H9 (cell line): Measurements from ENCODE around the gene ARHGAP31. TPM values are rescaled to one million over a fixed set of nuclear protein-coding genes. Genes with fewer than 3 reads are reported as not detected.
"Not testable (repeated sequence)": the region's sequence is repeated elsewhere in the genome, so short reads cannot be mapped to it uniquely, and the experiment has no call there.

Source experiments
- DNase-seq: peaks from one replicate; pipeline ENCODE4 v3.0.0-alpha.2; 2017
- H2AFZ ChIP-seq: one replicate; pipeline ENCODE4 v1.6.1; 2013; ENCODE audit warnings: mild to moderate bottlenecking, low read length, control low read depth, moderate library complexity
- H2AK5ac ChIP-seq: 2 replicates; pipeline ENCODE4 v1.6.1; 2013; ENCODE audit warnings: low read length, control low read depth, mixed read lengths; ENCODE audit not compliant: insufficient read length
- H2BK120ac ChIP-seq: one replicate; pipeline ENCODE4 v1.6.1; 2013; ENCODE audit warnings: low read depth, mild to moderate bottlenecking, low read length, control low read depth, inconsistent platforms; ENCODE audit not compliant: poor library complexity, severe bottlenecking
- H2BK12ac ChIP-seq: 2 replicates; pipeline ENCODE4 v1.6.1; 2013; ENCODE audit warnings: low read length, control low read depth, mixed read lengths, low read depth; ENCODE audit not compliant: insufficient read length
- H2BK15ac ChIP-seq: 2 replicates; pipeline ENCODE4 v1.6.1; 2013; ENCODE audit warnings: low read depth, low read length, control low read depth
- H2BK20ac ChIP-seq: one replicate; pipeline ENCODE4 v1.6.1; 2013; ENCODE audit warnings: low read depth, mild to moderate bottlenecking, low read length, control low read depth, inconsistent platforms; ENCODE audit not compliant: poor library complexity, severe bottlenecking
- H2BK5ac ChIP-seq: 2 replicates; pipeline ENCODE4 v1.6.1; 2013; ENCODE audit warnings: low read length, control low read depth, mixed read lengths; ENCODE audit not compliant: insufficient read length
- H3K14ac ChIP-seq: 2 replicates; pipeline ENCODE4 v1.6.1; 2013; ENCODE audit warnings: low read length, control low read depth; ENCODE audit not compliant: insufficient read depth
- H3K18ac ChIP-seq: 2 replicates; pipeline ENCODE4 v1.6.1; 2013; ENCODE audit warnings: low read depth, mild to moderate bottlenecking, mixed read lengths, low read length, control low read depth; ENCODE audit not compliant: insufficient read length
- H3K23ac ChIP-seq: 2 replicates; pipeline ENCODE4 v1.6.1; 2013; ENCODE audit warnings: low read length, control low read depth, mixed read lengths, low read depth; ENCODE audit not compliant: insufficient read length
- H3K23me2 ChIP-seq: 2 replicates; pipeline ENCODE4 v1.6.1; 2013; ENCODE audit warnings: low read depth, mild to moderate bottlenecking, mixed read lengths, low read length, control low read depth; ENCODE audit not compliant: insufficient read length, poor library complexity, severe bottlenecking
- H3K27ac ChIP-seq: 2 replicates; pipeline ENCODE4 v1.5.1; 2013; ENCODE audit warnings: low read length, control low read depth, mixed read lengths, low read depth; ENCODE audit not compliant: insufficient read length
- H3K27me3 ChIP-seq: 2 replicates; pipeline ENCODE4 v1.6.1; 2013; ENCODE audit warnings: low read length, control low read depth, inconsistent platforms; ENCODE audit not compliant: insufficient read depth
- H3K4ac ChIP-seq: 2 replicates; pipeline ENCODE4 v1.6.1; 2013; ENCODE audit warnings: low read depth, mild to moderate bottlenecking, control low read depth, inconsistent platforms, low read length, moderate library complexity
- H3K4me1 ChIP-seq: 2 replicates; pipeline ENCODE4 v1.6.1; 2013; ENCODE audit warnings: low read length, control low read depth, inconsistent platforms; ENCODE audit not compliant: insufficient read depth
- H3K4me2 ChIP-seq: 2 replicates; pipeline ENCODE4 v1.6.1; 2013; ENCODE audit warnings: low read length, control low read depth, mixed read lengths; ENCODE audit not compliant: insufficient read length, insufficient read depth
- H3K56ac ChIP-seq: 2 replicates; pipeline ENCODE4 v1.6.1; 2013; ENCODE audit warnings: low read depth, mild to moderate bottlenecking, mixed read lengths, low read length, control low read depth; ENCODE audit not compliant: insufficient read length
- H3K79me1 ChIP-seq: 2 replicates; pipeline ENCODE4 v1.6.1; 2013; ENCODE audit warnings: low read depth, mild to moderate bottlenecking, moderate library complexity, low read length, control low read depth, inconsistent platforms; ENCODE audit not compliant: insufficient read depth, poor library complexity, severe bottlenecking
- H3K79me2 ChIP-seq: 2 replicates; pipeline ENCODE4 v1.6.1; 2013; ENCODE audit warnings: low read length, control low read depth, inconsistent platforms; ENCODE audit not compliant: insufficient read depth
- H3K9ac ChIP-seq: 2 replicates; pipeline ENCODE4 v1.6.1; 2013; ENCODE audit warnings: low read length, control low read depth, mixed read lengths; ENCODE audit not compliant: insufficient read length; ENCODE audit errors: extremely low read depth
- H3K9me3 ChIP-seq: one replicate; pipeline ENCODE4 v1.6.1; 2013; ENCODE audit warnings: low read depth, low read length, inconsistent platforms; ENCODE audit not compliant: control insufficient read depth
- H3T11ph ChIP-seq: one replicate; pipeline ENCODE4 v1.6.1; 2013; ENCODE audit warnings: mild to moderate bottlenecking, low read length, control low read depth, inconsistent platforms
- H4K20me1 ChIP-seq: one replicate; pipeline ENCODE4 v1.6.1; 2013; ENCODE audit not compliant: control insufficient read depth, insufficient read length, insufficient read depth
- H4K5ac ChIP-seq: 2 replicates; pipeline ENCODE4 v1.6.1; 2013; ENCODE audit warnings: low read depth, mild to moderate bottlenecking, mixed read lengths, low read length, control low read depth; ENCODE audit not compliant: insufficient read length
- H4K8ac ChIP-seq: replicated peaks from 2 replicates; pipeline ENCODE4 v1.6.1; 2013; ENCODE audit warnings: low read length, control low read depth, mixed read lengths, low read depth; ENCODE audit not compliant: insufficient read length
- H4K91ac ChIP-seq: 2 replicates; pipeline ENCODE4 v1.6.1; 2013; ENCODE audit warnings: low read depth, mild to moderate bottlenecking, moderate library complexity, mixed read lengths, low read length, control low read depth; ENCODE audit not compliant: insufficient read length
- H3K27ac Mint-ChIP-seq, 3 experiments: 2 replicates in 2 of 3; 3 replicates in 1 of 3; pipeline ENCODE4 v1.8.0; 2020 to 2021; ENCODE audit warnings: mixed read lengths in 3 of 3, mild to moderate bottlenecking in 1 of 3, moderate library complexity in 1 of 3
- H3K27me3 Mint-ChIP-seq: 2 replicates; pipeline ENCODE4 v1.8.0; 2021; ENCODE audit warnings: low read depth, mild to moderate bottlenecking, moderate library complexity, mixed read lengths
- H3K36me3 Mint-ChIP-seq, 3 experiments: 2 replicates in 2 of 3; 3 replicates in 1 of 3; pipeline ENCODE4 v1.8.0; 2020 to 2021; ENCODE audit warnings: low read depth in 3 of 3, mixed read lengths in 3 of 3; ENCODE audit not compliant: insufficient read depth in 1 of 3
- H3K4me1 Mint-ChIP-seq, 2 experiments: 2 replicates each; pipeline ENCODE4 v1.8.0; 2020; ENCODE audit warnings: mixed read lengths in 2 of 2
- H3K4me3 Mint-ChIP-seq, 2 experiments: 2 replicates in 1 of 2; 3 replicates in 1 of 2; pipeline ENCODE4 v1.8.0; 2020 to 2021; ENCODE audit warnings: mild to moderate bottlenecking in 2 of 2, mixed read lengths in 2 of 2, moderate library complexity in 1 of 2
- H3K9me3 Mint-ChIP-seq, 2 experiments: 2 replicates in 1 of 2; 3 replicates in 1 of 2; pipeline ENCODE4 v1.8.0; 2020; ENCODE audit warnings: mild to moderate bottlenecking in 2 of 2, mixed read lengths in 2 of 2, moderate library complexity in 1 of 2
- CTCF ChIP-seq: fragments of 200-600 bp; sonication (generic); conservative IDR thresholded peaks from 3 replicates; pipeline ENCODE4 v1.8.0; 2021; ENCODE audit warnings: antibody characterized with exemption, mild to moderate bottlenecking
- WGBS: extraction: QIAGEN DNeasy Blood & Tissue Kit; methylation state at CpG from one replicate; pipeline ENCODE4 v1.1.7; 2013; ENCODE audit warnings: missing lambda C conversion rate, low lambda C conversion rate, mixed read lengths; ENCODE audit not compliant: insufficient read length; ENCODE audit errors: extremely low coverage; 5-methylcytosine and 5-hydroxymethylcytosine counted together
- total RNA-seq: library from RNA; stranded (reverse); gene quantifications from 2 replicates; pipeline ENCODE4 v1.2.1, GENCODE V29; 2021

ARHGAP31 gene
- total RNA-seq, 1 experiment from 2014 or later, result 2.2 TPM

- no peak overlapping the region for H2AFZ ChIP-seq
- Mint-ChIP-seq H3K27me3 (no peaks in the 10 kb centered on the region), H3K4me3 (no peak overlapping the region), H3K36me3 (no peaks in the 10 kb centered on the region; a peak in 1 of 7 replicates), H3K9me3 (no peaks in the 10 kb centered on the region), H3K27ac (no peak overlapping the region), H3K4me1 (peaks cover 28 to 29% of the 10 kb centered on the region in 2 experiments)
- no CpG with 5 or more reads among the region's 4 CpGs for WGBS
- no peak overlapping the region for H2AK5ac ChIP-seq
- H3K9me3 ChIP-seq, result no peaks in the 10 kb centered on the region
- no peak overlapping the region for H3T11ph ChIP-seq
- H3K4me2 ChIP-seq, result no peak overlapping the region
- no peak overlapping the region for H3K4ac ChIP-seq
- H2BK12ac ChIP-seq, result no peak overlapping the region
- H3K79me1 ChIP-seq, result no peaks in the 10 kb centered on the region
- no peak for DNase-seq
- no peak overlapping the region for H2BK15ac ChIP-seq
- no peak for TF ChIP-seq CTCF
- no peak overlapping the region for H3K23ac ChIP-seq
- H3K4me1 ChIP-seq, result peaks cover 2% of the 10 kb centered on the region; the same call in 1 of the 2 replicates
- H2BK5ac ChIP-seq, result no peak overlapping the region
- no peak overlapping the region for H4K8ac ChIP-seq
- no peak overlapping the region for H3K14ac ChIP-seq
- no peaks in the 10 kb centered on the region for H3K79me2 ChIP-seq
- no peak overlapping the region for H3K27ac ChIP-seq
- no peak overlapping the region for H4K5ac ChIP-seq
- no peak overlapping the region for H3K56ac ChIP-seq
- H4K91ac ChIP-seq, result no peak overlapping the region
- no peak overlapping the region for H2BK120ac ChIP-seq
- H3K27me3 ChIP-seq, result no peaks in the 10 kb centered on the region
- no peak overlapping the region for H2BK20ac ChIP-seq
- H3K18ac ChIP-seq, result no peak overlapping the region
- peaks cover 8% of the 10 kb centered on the region for H3K23me2 ChIP-seq
- no peaks in the 10 kb centered on the region for H4K20me1 ChIP-seq
- no peak overlapping the region for H3K9ac ChIP-seq
These were observed 25.1 kb downstream of the ARHGAP31 start for GRCh38 chr3:119319311-119319710.

- H3K27me3 ChIP-seq, H3K4ac ChIP-seq, H4K5ac ChIP-seq, DNase-seq, H2BK120ac ChIP-seq, H3K23me2 ChIP-seq, H4K91ac ChIP-seq, H2BK5ac ChIP-seq, H2AK5ac ChIP-seq, H3K23ac ChIP-seq, H3K27ac ChIP-seq, H3K9ac ChIP-seq, H3K9me3 ChIP-seq, H2BK20ac ChIP-seq, H3K79me2 ChIP-seq, H3K18ac ChIP-seq, H4K20me1 ChIP-seq, H3K56ac ChIP-seq, H3K4me1 ChIP-seq, H3K9me3 Mint-ChIP-seq, H3K4me3 Mint-ChIP-seq, H3K36me3 Mint-ChIP-seq, H2AFZ ChIP-seq, H3K27me3 Mint-ChIP-seq, H2BK12ac ChIP-seq, H4K8ac ChIP-seq, H3K14ac ChIP-seq, H3K27ac Mint-ChIP-seq, H3K79me1 ChIP-seq, H2BK15ac ChIP-seq, H3T11ph ChIP-seq, H3K4me2 ChIP-seq: not testable (repeated sequence)
- peaks cover 36 to 39% of the 10 kb centered on the region in 2 experiments for H3K4me1 Mint-ChIP-seq
- WGBS, result no CpG with 5 or more reads among the region's 5 CpGs
These were observed 26.6 kb downstream of the ARHGAP31 start for GRCh38 chr3:119320785-119321184.
